Osteocyte (in vitro differentiated cells): ENCODE data around the gene RAD51AP1. TPM values are rescaled to one million over a fixed set of nuclear protein-coding genes. Genes with fewer than 3 reads are reported as not detected.
A peak's percentile ranks its signal among the peaks of the same experiment; 100 is the strongest.
"Not testable (repeated sequence)": the region's sequence is repeated elsewhere in the genome, so short reads cannot be mapped to it uniquely, and the experiment has no call there.

Experiments used
- DNase-seq: peaks from one replicate; pipeline ENCODE4 v3.0.0; 2021; ENCODE audit warnings: mixed read lengths; ENCODE audit not compliant: unreplicated experiment; ENCODE audit errors: extremely low spot score
- H3K27ac Mint-ChIP-seq: one replicate; pipeline ENCODE4 v1.8.0; 2021; ENCODE audit warnings: mild to moderate bottlenecking, mixed read lengths; ENCODE audit not compliant: unreplicated experiment
- H3K27me3 Mint-ChIP-seq: one replicate; pipeline ENCODE4 v1.8.0; 2021; ENCODE audit warnings: mixed read lengths; ENCODE audit not compliant: unreplicated experiment
- H3K36me3 Mint-ChIP-seq: one replicate; pipeline ENCODE4 v1.8.0; 2021; ENCODE audit warnings: mixed read lengths; ENCODE audit not compliant: unreplicated experiment
- H3K4me1 Mint-ChIP-seq: one replicate; pipeline ENCODE4 v1.8.0; 2021; ENCODE audit warnings: mixed read lengths; ENCODE audit not compliant: unreplicated experiment
- H3K4me3 Mint-ChIP-seq: one replicate; pipeline ENCODE4 v1.8.0; 2021; ENCODE audit warnings: mild to moderate bottlenecking, moderate library complexity, mixed read lengths; ENCODE audit not compliant: unreplicated experiment
- H3K9me3 Mint-ChIP-seq: one replicate; pipeline ENCODE4 v1.8.0; 2021; ENCODE audit warnings: mixed read lengths; ENCODE audit not compliant: unreplicated experiment
- total RNA-seq: library from RNA; stranded (reverse); gene quantifications from 2 replicates; pipeline ENCODE4 v1.2.1, GENCODE V29; 2021
- TF ChIP-seq, protein P1 (sequence below): fragments of 200-600 bp; sonication (generic); IDR thresholded peaks from 2 replicates; pipeline ENCODE4 v1.5.0; 2021; ENCODE audit warnings: antibody characterized with exemption, mild to moderate bottlenecking, moderate library complexity

Gene RAD51AP1
- total RNA-seq, 1 donor from 2014 or later: 4.4 TPM

DNA sequence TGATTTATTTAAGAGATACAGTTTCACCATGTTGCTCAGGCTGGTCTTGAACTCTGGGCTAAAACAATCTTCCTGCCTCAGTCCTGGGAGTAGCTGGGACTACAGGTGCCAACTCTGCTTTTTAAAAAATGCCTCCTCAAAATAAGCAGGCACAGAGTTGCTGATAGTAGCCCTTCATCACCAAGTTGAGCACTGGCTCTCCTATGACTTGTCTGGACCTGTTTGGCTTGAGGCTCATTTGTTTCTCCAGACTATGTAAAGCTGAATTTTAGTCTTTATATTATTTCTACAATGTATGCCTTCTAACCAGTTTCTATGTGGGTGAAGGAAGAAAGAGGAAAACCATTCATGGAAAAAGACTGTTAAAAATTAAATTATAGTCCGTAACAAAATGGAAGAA is 39.5 kb upstream of the RAD51AP1 start:
- Mint-ChIP-seq H3K4me3 (no peak overlapping the region), H3K4me1 (no peaks in the 10 kb centered on the region), H3K27me3 (no peaks in the 10 kb centered on the region), H3K27ac (no peak overlapping the region), H3K36me3 (peaks cover 37% of the 10 kb centered on the region), H3K9me3 (no peaks in the 10 kb centered on the region)
- no peak for DNase-seq
- TF ChIP-seq, protein P1, sequence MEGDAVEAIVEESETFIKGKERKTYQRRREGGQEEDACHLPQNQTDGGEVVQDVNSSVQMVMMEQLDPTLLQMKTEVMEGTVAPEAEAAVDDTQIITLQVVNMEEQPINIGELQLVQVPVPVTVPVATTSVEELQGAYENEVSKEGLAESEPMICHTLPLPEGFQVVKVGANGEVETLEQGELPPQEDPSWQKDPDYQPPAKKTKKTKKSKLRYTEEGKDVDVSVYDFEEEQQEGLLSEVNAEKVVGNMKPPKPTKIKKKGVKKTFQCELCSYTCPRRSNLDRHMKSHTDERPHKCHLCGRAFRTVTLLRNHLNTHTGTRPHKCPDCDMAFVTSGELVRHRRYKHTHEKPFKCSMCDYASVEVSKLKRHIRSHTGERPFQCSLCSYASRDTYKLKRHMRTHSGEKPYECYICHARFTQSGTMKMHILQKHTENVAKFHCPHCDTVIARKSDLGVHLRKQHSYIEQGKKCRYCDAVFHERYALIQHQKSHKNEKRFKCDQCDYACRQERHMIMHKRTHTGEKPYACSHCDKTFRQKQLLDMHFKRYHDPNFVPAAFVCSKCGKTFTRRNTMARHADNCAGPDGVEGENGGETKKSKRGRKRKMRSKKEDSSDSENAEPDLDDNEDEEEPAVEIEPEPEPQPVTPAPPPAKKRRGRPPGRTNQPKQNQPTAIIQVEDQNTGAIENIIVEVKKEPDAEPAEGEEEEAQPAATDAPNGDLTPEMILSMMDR: no peak

DNA sequence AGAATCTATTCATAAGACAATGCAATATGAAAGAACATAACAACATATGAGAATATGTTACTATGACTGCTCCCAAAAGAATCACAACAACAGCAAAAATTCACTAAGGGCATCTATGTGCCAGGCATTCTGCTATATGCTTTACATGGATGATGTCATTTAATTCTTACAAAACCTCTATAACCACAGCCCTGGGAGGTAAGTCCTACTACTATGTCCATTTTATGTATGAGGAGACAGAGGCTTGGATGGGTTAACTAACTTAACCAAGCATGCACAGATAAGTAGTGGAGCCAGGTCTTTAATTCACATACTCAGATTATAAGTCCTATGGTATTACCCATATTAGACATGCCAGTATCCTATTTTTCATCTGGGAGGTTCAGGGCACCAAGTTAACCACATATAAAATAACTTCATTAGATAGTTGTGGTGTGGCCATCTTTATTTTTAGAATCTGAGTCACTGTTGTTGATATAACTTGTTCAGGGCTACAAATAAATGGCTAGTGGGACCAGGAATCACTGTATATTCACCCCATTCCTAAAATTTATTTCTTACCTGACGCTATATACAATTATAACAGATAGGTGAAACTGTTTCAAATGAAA is 33.2 kb upstream of the RAD51AP1 start:
- Mint-ChIP-seq H3K36me3 (peaks cover 14% of the 10 kb centered on the region), H3K4me3 (no peak overlapping the region), H3K4me1 (peaks cover 3% of the 10 kb centered on the region), H3K9me3 (no peaks in the 10 kb centered on the region), H3K27me3 (no peaks in the 10 kb centered on the region), H3K27ac (no peak overlapping the region)
- no peak for DNase-seq
- TF ChIP-seq, protein P1: no peak

DNA sequence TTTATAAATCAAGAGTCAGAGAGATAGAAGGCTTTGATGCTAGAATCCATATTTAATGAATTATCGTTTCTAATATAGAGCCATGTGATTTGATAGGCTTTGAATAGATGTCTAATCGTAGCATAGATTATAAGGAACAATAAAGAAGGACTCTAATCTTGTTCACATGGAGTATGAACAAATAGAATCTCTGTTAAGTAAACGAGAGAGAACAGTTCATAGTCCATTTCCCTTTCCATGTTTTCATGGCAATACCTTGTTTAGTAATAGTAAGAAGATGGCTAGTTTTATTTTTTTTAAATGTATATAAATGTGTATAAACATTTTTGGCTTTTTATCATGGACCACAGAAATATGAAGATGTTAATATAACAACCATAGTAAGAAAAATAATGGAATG is 32.3 kb upstream of the RAD51AP1 start:
- H3K9me3 Mint-ChIP-seq: no peaks in the 10 kb centered on the region
- DNase-seq: no peak
- no peak overlapping the region for H3K27ac Mint-ChIP-seq
- H3K36me3 Mint-ChIP-seq: peaks cover 14% of the 10 kb centered on the region
- no peaks in the 10 kb centered on the region for H3K27me3 Mint-ChIP-seq
- TF ChIP-seq, protein P1: no peak
- H3K4me3 Mint-ChIP-seq: no peak overlapping the region
- peaks cover 3% of the 10 kb centered on the region for H3K4me1 Mint-ChIP-seq

DNA sequence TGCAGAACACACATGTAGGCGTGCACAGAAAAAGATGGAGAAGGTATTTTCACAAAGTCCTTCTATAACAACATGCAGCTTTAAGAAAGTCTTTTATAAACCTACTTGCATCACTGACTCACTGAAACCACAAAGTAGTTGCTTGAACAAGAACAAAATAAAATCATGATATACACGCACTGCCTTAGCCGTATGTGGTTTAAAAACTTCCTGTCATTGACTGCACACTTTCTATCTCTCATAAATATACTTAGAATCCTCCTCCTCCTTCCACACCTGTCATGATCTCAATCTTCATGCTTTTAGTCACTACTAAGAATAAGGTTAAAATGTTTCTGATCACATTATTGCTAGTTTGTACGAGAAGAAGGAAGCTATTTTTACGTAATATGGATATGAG is 31.8 kb upstream of the RAD51AP1 start:
- Mint-ChIP-seq H3K36me3 (peaks cover 11% of the 10 kb centered on the region), H3K27ac (no peak overlapping the region), H3K4me3 (no peak overlapping the region), H3K4me1 (peaks cover 3% of the 10 kb centered on the region), H3K9me3 (no peaks in the 10 kb centered on the region), H3K27me3 (no peaks in the 10 kb centered on the region)
- TF ChIP-seq, protein P1: no peak
- DNase-seq: no peak

DNA sequence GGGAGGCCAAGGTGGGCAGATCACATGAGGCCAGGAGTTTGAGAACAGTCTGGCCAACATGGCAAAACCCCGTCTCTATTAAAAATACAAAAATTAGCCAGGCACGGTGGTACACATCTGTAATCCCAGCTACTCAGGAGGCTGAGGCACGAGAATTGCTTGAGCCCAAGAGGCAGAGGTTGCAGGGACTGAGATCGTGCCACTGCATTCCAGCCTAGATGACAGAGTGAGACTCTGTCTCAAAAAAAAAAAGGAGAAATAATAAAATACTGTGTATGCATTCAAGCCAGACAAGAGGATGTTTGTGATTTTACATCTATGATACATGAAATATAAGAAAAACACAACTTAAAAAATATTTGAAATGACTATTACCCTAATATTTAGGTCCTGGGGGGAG is 30.2 kb upstream of the RAD51AP1 start:
- not testable (repeated sequence) for DNase-seq, H3K4me1 Mint-ChIP-seq, H3K9me3 Mint-ChIP-seq, H3K27me3 Mint-ChIP-seq, H3K36me3 Mint-ChIP-seq
- H3K27ac Mint-ChIP-seq: peak overlapping the region; percentile 23
- peak overlapping the region; percentile 36 for H3K4me3 Mint-ChIP-seq

DNA sequence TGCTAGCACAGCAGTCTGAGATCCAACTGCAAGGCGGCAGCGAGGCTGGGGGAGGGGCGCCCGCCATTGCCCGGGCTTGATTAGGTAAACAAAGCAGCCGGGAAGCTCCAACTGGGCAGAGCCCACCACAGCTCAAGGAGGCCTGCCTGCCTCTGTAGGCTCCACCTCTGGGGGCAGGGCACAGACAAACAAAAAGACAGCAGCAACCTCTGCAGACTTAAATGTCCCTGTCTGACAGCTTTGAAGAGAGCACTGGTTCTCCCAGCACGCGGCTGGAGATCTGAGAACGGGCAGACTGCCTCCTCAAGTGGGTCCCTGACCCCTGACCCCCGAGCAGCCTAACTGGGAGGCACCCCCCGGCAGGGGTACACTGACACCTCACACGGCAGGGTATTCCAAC is 29.4 kb upstream of the RAD51AP1 start:
- H3K4me1 Mint-ChIP-seq, H3K27me3 Mint-ChIP-seq, DNase-seq, H3K4me3 Mint-ChIP-seq, H3K9me3 Mint-ChIP-seq, H3K27ac Mint-ChIP-seq, H3K36me3 Mint-ChIP-seq: not testable (repeated sequence)
